Activated CD4-positive, alpha-beta T cell treated with anti-CD3 and anti-CD28 coated beads, Interleukin-2, Interleukin-6, amounts not matched to agents 100 ng/mL and 50 ng/mL, durations not matched to agents 16 hours and 8 hours (primary cell): ENCODE results near the gene MRTFA.
"Not testable (repeated sequence)": the region's sequence is repeated elsewhere in the genome, so short reads cannot be mapped to it uniquely, and the experiment has no call there.

Experiments
- DNase-seq: peaks from one replicate; pipeline ENCODE4 v3.0.0-alpha.2; 2020

MRTFA gene

GRCh38 chr22:40378448-40378847, 258.1 kb downstream of the MRTFA start:
- not testable (repeated sequence) for DNase-seq

GRCh38 chr22:40377931-40378330, 258.6 kb downstream of the MRTFA start:
- DNase-seq: no peak

DNA sequence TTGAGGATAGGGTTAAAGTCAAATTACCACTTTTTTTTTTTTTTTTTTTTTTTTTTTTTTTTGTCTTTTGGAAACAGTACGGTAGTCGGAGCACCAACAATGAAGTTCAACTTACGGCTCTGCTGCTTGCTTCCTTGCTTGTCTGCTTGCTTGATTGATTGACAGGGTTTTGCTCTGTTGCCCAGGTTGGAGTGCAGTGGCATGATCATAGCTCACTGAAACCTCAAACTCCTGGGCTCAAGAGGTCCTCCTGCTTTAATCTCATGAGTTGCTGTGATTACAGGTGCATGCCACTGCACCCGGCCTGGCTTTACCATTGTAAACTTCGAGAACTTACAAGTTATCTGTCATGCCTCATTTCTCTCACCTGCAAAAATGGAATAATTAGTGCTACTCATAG, 260.4 kb downstream of the MRTFA start:
- DNase-seq: no peak

DNA sequence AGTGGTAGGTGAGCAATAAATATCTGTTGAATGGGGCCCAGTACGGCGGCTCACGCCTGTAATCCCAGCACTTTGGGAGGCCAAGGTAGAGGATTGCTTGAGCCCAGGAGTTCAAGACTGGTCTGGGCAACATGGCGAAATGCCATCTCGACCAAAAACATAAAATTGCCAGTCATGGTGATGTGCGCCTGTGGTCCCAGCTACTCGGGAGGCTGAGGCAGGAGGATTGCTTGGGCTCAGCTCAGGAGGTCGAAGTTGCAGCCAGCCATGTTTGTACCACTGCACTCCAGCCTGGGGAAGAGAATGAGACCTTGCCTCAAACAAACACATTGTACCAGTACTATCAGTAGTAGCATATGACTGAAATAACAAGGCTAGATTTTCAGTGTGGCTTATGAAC, 262.0 kb downstream of the MRTFA start:
- no peak for DNase-seq

DNA sequence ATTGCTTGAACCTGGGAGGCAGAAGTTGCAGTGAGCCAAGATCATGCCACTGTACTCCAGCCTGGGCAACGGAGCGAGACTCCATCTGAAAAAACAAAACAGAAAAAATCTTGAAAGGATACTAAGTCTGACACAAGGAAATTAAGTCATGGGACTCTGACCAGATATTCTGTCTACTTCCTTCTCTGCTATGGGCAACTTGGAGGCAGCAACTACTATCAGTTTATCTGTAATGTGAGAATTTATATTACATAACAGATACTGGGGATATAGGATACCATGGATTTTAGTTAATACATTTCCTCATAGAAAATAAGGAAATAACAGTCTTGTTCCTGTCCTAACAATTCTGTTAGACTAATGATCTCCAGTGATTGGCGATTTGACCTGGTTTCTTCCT, 267.7 kb downstream of the MRTFA start:
- no peak for DNase-seq

DNA sequence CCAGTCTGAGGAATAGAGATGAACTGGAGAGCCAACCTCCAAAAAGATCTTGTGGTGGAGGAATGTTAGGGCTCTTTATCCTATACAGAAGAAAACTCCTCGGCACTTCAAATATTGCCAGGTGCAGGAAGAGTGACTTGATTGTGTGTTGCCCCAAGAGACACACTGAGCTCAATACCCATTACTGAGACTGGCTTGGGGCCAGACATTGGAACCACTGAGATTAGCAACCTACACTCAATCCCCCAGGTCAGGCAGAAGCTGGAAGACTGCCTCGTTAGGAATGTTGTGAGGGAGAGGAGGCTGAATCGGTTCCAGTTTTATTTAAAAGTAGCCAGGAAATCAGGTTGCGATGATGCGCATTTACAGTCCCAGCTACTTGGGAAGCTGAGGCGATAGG, 268.5 kb downstream of the MRTFA start:
- DNase-seq: no peak

- no peak for DNase-seq
These were observed 269.2 kb downstream of the MRTFA start for GRCh38 chr22:40367342-40367741.

DNA sequence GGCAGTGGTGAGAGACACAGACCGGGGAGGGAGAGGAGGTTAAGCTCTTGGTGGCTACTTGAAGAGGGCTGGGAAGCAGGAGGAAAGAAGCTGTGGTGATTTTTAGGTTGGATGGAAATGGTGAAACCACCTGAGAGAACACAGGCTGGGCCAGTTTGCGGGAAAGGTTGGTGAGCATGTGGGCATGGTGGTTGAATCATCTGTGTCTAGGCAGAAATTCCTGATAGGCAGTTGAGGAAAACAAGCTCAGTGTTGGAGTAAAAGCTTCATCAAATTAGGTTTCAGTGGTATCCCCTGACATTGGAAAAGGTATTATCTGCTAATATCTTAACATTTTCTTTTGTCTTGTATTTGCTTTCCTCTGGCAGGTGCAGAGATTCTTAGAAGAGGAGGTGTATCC, 270.5 kb downstream of the MRTFA start:
- no peak for DNase-seq

GRCh38 chr22:40364431-40364830, 272.1 kb downstream of the MRTFA start:
- no peak for DNase-seq

- DNase-seq: no peak
These were observed 273.5 kb downstream of the MRTFA start for GRCh38 chr22:40363059-40363458.

DNA sequence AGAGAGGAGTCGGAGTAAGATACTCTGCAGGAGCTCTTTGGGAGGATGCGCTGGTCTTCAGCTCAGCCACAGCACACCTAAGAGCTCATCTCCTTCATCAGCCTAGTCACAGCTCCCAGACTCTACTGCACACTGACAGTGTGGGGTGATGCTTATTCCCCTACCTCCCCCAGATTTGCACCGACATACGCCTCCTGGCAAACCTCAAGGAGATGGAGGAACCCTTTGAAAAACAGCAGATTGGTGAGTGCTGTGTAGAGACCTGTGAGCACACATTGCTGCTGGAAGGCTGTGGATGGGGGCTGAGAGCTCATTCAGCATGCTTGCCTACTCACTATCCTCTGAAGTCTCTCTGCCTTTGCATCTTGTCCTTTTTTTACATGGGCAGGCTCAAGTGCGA, 275.4 kb downstream of the MRTFA start:
- DNase-seq: no peak
